A673 (cell line): Measurements from ENCODE around the gene SH3RF2.

Experiments used
- CTCF ChIP-seq: fragments of 300-800, 200-600 bp; sonication (generic); conservative IDR thresholded peaks from 2 replicates; pipeline ENCODE4 v1.5.1; 2017; ENCODE audit warnings: low read depth, mild to moderate bottlenecking, antibody characterized with exemption, low read length, moderate library complexity, mixed read lengths
- EZH2 ChIP-seq: fragments of 200-600 bp; sonication (generic); IDR thresholded peaks from 2 replicates; pipeline ENCODE4 v1.6.1; 2017; ENCODE audit warnings: borderline replicate concordance, low read depth, mild to moderate bottlenecking, mixed read lengths, antibody characterized with exemption, low read length; ENCODE audit not compliant: poor library complexity, severe bottlenecking

- TF ChIP-seq EZH2 (no peak), CTCF (no peak)
These were observed 4.7 kb upstream of the SH3RF2 start for GRCh38 chr5:145931718-145932117.
